WERI-Rb-1 (cell line): ENCODE results near the gene HMGA1.
"Not testable (repeated sequence)": the region's sequence is repeated elsewhere in the genome, so short reads cannot be mapped to it uniquely, and the experiment has no call there.

Experiments
- DNase-seq: peaks from one replicate; pipeline ENCODE4 v3.0.0-alpha.2; 2020
- H3K27ac ChIP-seq: fragments of 250-450 bp; sonication (Bioruptor Pico); 2 replicates; pipeline ENCODE4 v1.5.1; 2020; ENCODE audit warnings: mild to moderate bottlenecking, moderate library complexity
- H3K27me3 ChIP-seq: fragments of 250-450 bp; sonication (Bioruptor Pico); 2 replicates; pipeline ENCODE4 v1.5.1; 2021; ENCODE audit warnings: mild to moderate bottlenecking, low read depth, moderate library complexity; ENCODE audit not compliant: insufficient read depth, severe bottlenecking
- H3K36me3 ChIP-seq: fragments of 250-450 bp; sonication (Bioruptor Pico); 2 replicates; pipeline ENCODE4 v1.5.1; 2020; ENCODE audit warnings: mild to moderate bottlenecking, moderate library complexity
- H3K4me3 ChIP-seq: 2 replicates; pipeline ENCODE4 v1.5.1; 2011; ENCODE audit warnings: low read depth, mild to moderate bottlenecking, control low read depth, low read length
- H3K9me3 ChIP-seq: fragments of 250-450 bp; sonication (Bioruptor Pico); 2 replicates; pipeline ENCODE4 v1.5.1; 2021; ENCODE audit warnings: mild to moderate bottlenecking, moderate library complexity; ENCODE audit not compliant: severe bottlenecking
- CTCF ChIP-seq: IDR thresholded peaks from 2 replicates; pipeline ENCODE4 v1.5.1; 2011; ENCODE audit warnings: low read depth, mild to moderate bottlenecking, control low read depth, inconsistent platforms, low read length

HMGA1 gene

GRCh38 chr6:34260576-34261267 lies 24.0 kb downstream of the HMGA1 start:
- TF ChIP-seq CTCF = no peak
- H3K36me3 ChIP-seq = no peaks in the 10 kb centered on the region
- DNase-seq = no peak
- H3K4me3 ChIP-seq = no peak overlapping the region
- no peak overlapping the region for H3K27ac ChIP-seq
- peaks cover 6% of the 10 kb centered on the region for H3K9me3 ChIP-seq
- no peaks in the 10 kb centered on the region for H3K27me3 ChIP-seq

GRCh38 chr6:34263484-34263883 lies 26.8 kb downstream of the HMGA1 start:
- DNase-seq, H3K27me3 ChIP-seq, H3K36me3 ChIP-seq, H3K27ac ChIP-seq, H3K9me3 ChIP-seq, H3K4me3 ChIP-seq: not testable (repeated sequence)

DNA sequence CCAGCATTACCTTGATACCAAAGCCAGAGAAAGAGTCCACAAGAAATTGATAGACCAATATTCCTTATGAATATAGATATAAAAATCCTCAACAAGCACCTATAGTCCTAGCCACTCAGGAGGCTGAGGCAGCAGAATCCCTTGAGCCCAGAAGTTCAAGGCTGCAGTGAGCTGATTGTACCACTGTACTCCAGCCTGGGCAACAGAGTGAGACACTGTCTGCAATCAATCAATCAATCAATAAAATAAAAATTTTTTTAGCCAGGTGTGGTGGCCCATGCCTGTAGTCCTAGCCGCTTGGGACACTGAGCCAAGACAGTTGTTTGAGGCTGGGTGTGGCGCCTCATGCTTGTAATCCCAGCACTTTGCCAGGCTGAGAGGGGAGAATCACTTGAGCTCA lies 31.1 kb downstream of the HMGA1 start:
- DNase-seq = no peak
- Histone ChIP-seq H3K4me3 (no peak overlapping the region), H3K36me3 (no peaks in the 10 kb centered on the region), H3K27me3 (no peaks in the 10 kb centered on the region), H3K27ac (no peak overlapping the region), H3K9me3 (peaks cover 6% of the 10 kb centered on the region)
- no peak for TF ChIP-seq CTCF

GRCh38 chr6:34269132-34269531 lies 32.5 kb downstream of the HMGA1 start:
- DNase-seq, H3K9me3 ChIP-seq, H3K4me3 ChIP-seq, H3K36me3 ChIP-seq, H3K27ac ChIP-seq, H3K27me3 ChIP-seq: not testable (repeated sequence)

- H3K36me3 ChIP-seq, H3K27me3 ChIP-seq: not testable (repeated sequence)
These were observed 33.1 kb downstream of the HMGA1 start for GRCh38 chr6:34269658-34270341.

DNA sequence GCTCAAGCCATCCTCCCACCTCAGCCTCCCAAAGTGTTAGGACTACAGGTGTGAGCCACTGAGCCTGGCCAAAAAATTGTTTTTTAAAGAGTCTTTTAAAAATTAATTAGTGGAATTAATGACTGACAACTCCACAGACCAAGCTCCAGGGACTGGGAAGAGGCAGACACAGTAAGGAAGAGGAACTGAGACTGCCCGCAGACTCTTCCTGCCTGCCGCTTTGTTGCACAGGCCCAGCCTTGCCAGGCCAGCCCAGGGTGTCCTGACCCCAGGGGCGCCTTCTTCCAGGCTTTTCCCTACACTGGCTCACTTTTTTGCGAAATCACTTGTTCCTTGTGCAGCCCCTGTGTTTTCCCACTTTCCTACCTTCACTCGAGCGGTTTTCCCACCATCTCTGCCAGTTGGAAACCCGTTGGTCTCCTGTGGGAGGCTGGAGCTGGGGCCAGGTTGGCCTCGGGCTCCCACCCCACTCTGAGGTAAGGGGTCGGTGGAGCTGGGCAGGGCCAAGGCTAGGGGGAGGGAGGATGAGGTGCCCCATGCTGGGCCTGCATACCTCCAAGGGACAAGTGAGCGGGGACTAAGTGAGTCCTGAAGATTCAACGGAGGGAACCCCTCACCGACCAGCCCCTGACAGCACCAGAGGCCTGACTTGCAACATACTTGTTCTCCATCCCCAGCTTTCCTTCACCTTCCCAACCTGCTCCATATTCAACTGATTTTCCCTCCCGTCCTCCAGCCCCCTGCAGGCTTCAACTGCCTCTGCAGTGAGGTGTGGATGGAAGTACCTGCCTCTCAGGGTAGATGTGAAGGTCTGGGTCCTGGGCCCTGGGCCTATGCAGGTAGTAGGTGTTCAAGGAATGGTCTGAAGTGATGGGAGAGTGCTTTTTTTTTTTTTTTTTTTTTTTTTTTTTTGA lies 35.6 kb downstream of the HMGA1 start:
- Histone ChIP-seq H3K4me3 (no peak overlapping the region), H3K27ac (no peak overlapping the region), H3K36me3 (no peaks in the 10 kb centered on the region; the same call in 1 of the 2 replicates), H3K27me3 (no peaks in the 10 kb centered on the region), H3K9me3 (no peaks in the 10 kb centered on the region)
- no peak for TF ChIP-seq CTCF
- no peak for DNase-seq

More at GRCh38 chr6:34269658-34270341, 33.1 kb downstream of the HMGA1 start:
- H3K27ac ChIP-seq, H3K9me3 ChIP-seq, H3K4me3 ChIP-seq, DNase-seq: not testable (repeated sequence)

- Histone ChIP-seq H3K27ac (no peak overlapping the region), H3K4me3 (no peak overlapping the region), H3K9me3 (no peaks in the 10 kb centered on the region), H3K36me3 (no peaks in the 10 kb centered on the region; the same call in 1 of the 2 replicates), H3K27me3 (no peaks in the 10 kb centered on the region)
- no peak for TF ChIP-seq CTCF
- no peak for DNase-seq
These were observed 36.7 kb downstream of the HMGA1 start for GRCh38 chr6:34273242-34273805.
